Stimulated activated CD4-positive, alpha-beta T cell treated with anti-CD3 and anti-CD28 coated beads, Interleukin-12 subunit alpha, Interleukin-12 subunit beta, amount 100 ng/mL, for 48 hours (primary cell): Measurements from ENCODE around the gene BTBD8.

Experiments
- DNase-seq, 3 donors: peaks; one replicate each; pipeline ENCODE4 v3.0.0-alpha.2; 2020; ENCODE audit warnings: low read depth in 2 of 3, low spot score in 1 of 3

Gene BTBD8

DNA sequence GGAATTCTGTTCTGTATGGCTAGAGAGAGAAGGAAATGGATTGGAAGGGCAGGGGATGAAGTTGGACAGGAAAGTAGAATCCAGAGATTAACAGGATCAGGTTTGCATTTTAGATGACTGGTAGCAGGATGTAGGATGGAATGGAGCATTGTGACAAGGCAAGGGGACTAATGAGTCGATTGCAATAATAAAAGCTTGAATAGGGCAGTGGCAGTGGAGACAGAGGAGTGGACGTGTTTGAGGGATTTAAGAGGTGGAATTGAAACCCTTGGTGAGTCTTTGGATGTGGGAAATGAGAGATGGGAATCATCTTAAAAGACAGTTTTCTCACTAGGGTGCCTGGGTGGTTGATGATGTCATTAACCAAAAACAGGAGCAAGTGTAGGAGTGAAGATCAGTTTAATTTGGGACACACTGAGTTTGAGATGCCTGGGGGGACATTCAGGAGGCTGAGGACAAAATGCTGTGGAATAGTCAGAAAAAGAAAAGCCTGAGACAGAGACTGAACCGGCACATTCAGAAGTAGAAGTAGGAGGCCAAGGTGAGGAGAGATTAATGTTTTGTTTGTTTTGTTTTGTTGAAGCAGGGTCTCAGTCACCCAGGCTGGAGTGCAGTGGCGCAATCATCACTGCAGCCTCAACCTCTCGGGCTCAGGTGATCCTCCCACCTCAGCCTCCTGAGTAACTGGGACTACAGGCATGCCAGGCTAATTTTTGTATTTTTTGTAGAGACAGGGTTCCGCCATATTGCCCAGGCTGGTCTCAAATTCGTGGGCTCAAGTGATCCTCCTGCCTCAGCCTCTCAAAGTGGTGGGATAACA, 108.5 kb downstream of the BTBD8 start:
- DNase-seq, result no peak

DNA sequence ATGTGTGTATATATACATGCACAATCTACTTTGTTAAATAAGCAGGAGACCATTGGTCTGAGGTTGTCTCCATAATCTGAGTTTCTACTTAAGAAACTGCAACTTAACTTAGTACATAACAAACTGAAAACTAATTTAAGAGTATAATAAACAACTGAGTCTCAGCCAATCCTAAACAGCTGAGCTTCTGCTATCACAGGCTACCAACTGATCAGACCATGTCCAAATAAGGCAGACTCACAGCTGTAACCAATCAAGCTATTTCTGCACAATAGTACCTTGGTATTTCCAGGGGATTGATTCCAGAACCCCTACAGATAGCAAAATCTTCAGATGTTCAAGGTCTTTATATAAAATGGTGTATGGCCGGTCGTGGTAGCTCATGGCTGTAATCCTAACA, 111.6 kb downstream of the BTBD8 start:
- no peak for DNase-seq

- no peak for DNase-seq
These were observed 112.1 kb downstream of the BTBD8 start for GRCh38 chr1:92192246-92192645.

DNA sequence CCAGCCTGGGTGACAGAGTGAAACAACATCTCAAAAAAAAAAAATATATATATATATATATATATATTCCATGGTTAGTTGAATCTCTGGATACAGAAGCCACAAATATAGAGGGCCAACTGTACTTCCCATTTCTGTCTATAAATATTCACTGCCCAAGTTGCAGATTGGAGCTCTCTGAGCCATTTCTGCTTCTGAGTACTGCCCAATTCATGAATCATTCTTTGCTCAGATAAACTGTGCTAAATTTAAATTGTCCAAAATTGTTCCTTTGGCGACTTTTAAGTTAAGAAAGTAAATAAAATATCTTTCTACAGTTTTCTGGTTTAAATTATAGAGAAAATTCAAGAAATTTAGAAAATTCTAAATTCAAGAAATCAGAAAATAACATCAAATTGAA, 114.4 kb downstream of the BTBD8 start:
- DNase-seq, result no peak

DNA sequence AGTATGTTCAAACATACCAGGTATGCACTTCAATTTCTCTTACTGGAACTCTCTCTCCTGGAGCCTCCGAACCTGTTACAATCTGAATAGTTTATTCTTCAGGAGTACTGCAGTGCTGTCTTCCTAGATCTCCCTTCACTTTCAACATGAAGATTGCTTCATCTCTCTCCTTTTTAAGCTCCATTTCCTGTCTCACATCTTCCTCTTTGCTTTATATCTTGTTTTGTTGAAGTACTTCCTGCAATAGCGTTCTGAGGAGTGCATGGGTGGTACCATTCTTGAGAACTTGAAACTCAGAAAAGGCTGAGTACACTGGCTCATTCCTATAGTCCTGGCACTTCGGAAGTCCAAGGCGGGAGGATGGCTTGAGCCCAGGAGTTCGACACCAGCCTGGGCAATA, 121.8 kb downstream of the BTBD8 start:
- DNase-seq, result no peak

DNA sequence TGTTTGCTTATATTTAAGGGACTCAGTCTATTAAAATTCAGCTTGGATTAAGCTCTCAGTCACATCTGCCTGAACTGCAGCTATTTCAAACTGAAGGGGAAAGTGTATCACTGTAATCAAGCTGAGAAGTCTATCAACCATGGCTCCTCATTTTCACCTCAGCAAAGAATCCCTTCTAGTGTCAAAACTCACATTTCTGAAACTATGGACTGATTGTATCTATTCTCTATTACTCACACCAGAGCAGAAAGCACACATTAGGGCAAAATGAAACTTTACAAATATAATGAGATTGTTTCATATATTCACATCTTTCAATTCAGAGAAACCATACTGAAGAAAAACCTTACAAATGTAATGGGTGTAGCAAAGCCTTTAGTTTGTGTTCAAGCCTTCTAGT, 123.0 kb downstream of the BTBD8 start:
- no peak for DNase-seq

- no peak for DNase-seq
These were observed 130.6 kb downstream of the BTBD8 start for GRCh38 chr1:92210701-92211100.

DNA sequence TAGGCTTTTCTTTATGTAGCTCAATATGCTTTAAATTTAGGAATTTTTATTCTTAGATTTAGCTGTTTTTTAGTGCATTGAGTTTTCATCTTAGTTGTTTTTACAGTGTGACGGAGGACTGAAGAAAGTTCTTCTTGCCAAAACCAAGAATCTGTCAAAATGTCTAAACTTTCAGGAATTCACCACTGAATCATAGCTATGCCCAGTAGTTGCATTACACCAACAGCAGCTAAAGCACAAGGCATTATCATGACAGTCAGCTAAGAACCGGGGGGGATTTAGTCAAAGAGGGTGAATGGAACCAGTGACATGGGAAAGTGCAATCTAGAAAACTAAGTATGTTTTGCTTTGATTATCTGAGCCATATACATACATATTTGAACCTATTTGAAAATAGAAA, 131.0 kb downstream of the BTBD8 start:
- no peak for DNase-seq

DNA sequence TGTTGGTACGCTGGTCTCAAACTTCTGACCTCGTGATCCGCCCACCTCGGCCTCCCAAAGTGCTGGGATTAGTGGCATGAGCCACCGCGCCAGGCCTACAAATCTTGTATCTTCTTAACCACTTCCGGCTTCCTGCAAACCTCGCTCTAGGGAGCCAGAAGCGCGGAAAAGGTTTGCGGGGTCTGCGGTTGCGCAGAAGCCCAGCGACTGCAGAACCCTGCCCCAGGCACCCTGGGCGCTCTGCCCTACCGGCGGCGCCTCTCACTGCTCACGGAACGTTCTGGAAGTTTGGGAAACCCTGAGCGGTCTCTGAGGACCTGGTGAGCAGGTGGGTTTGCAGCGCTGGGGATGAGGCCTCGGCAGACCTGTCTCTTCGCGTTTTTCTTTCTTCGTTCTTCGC, 137.6 kb downstream of the BTBD8 start, which contains the start of gene C1orf146:
C1orf146 (plus strand) TSS at position 195 of the 400 bp plus-strand sequence. CDS start 13,506 bp downstream, outside the sequence.
- DNase-seq, result no peak

DNA sequence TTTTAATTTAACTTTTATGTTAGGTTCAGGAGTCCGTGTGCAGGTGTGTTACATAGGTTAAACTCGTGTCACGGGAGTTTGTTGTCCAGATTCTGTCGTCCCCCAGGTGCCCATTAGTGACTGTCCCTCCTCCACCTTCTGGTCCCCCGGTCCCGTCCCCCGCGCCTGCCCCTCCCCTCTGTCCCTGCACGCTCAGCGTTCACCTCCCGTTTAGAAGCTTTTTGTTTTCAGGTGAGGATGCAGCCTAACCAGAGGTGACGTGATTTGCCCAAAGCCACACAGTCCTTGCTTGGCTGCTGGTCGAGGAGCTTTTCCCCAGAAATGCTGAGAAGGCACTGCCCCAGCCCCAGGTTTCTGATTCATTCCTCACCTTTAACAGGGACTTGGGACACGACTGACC, 138.4 kb downstream of the BTBD8 start:
- no peak for DNase-seq

- no peak for DNase-seq
These were observed 138.9 kb downstream of the BTBD8 start for GRCh38 chr1:92219028-92219427.

DNA sequence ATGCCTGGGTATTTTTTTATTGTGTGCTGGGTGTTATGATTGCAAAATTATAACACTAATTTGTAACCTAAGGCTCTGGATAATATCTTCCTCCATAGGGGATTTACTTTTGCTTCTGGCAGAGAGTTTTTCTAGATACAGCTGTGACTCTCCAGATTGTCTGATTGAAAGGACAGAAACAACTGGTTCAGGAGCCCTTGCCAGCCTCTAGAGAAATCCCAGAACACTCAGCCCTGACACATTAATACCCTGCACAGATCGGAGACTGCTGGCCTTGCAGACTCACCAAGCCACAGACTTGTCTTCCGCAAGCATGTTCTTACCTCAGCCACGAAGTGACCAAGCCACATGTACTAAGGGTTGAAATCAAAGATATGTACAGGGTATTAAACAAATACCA, 148.3 kb downstream of the BTBD8 start:
- no peak for DNase-seq

DNA sequence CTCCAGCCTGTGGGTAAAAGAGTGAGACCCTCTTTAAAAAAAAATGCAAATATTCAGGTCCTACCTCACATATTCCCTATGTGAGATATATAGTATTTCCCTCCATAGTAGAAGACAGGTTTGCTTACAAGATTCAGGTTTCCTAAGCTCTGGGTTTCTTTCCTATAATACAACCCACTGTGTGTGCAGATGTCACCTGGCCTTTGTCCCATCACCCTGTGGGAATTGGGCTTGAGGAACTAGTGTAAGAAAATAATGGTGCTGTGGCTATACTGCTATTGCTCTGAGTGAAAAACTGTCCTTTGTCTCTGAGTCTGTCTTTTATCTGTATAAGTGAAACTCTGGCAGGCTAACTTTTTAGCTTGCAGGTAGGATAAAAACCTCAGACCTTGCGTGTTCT, 150.6 kb downstream of the BTBD8 start:
- no peak for DNase-seq
